Smooth muscle cell (in vitro differentiated cells): ENCODE measurements around the gene AIG1. TPM values are rescaled to one million over a fixed set of nuclear protein-coding genes. Genes with fewer than 3 reads are reported as not detected.

Experiments
- DNase-seq: peaks from one replicate; lab custom pipeline; 2025; ENCODE audit not compliant: unreplicated experiment; lab: John Stamatoyannopoulos, UW
- H2AFZ ChIP-seq: fragments of 200-600 bp; sonication (generic); 2 replicates; pipeline ENCODE4 v1.6.0; 2016; ENCODE audit warnings: antibody characterized with exemption, low read depth, mild to moderate bottlenecking
- H3F3A ChIP-seq: fragments of 200-600 bp; sonication (generic); 2 replicates; pipeline ENCODE4 v1.6.0; 2017; ENCODE audit warnings: antibody characterized with exemption, low read depth
- H3K27ac ChIP-seq: fragments of 200-600 bp; sonication (generic); 2 replicates; pipeline ENCODE4 v1.5.1; 2016; ENCODE audit warnings: low read depth, mild to moderate bottlenecking
- H3K27me3 ChIP-seq: fragments of 200-600 bp; sonication (generic); 2 replicates; pipeline ENCODE4 v1.6.1; 2016; ENCODE audit warnings: low read depth, mild to moderate bottlenecking
- H3K36me3 ChIP-seq: fragments of 200-600 bp; sonication (generic); 2 replicates; pipeline ENCODE4 v1.5.1; 2016; ENCODE audit warnings: low read depth
- H3K4me1 ChIP-seq: fragments of 200-600 bp; sonication (generic); 2 replicates; pipeline ENCODE4 v1.5.1; 2016; ENCODE audit warnings: low read depth
- H3K4me2 ChIP-seq: fragments of 200-600 bp; sonication (generic); 2 replicates; pipeline ENCODE4 v1.6.0; 2016; ENCODE audit warnings: mild to moderate bottlenecking
- H3K4me3 ChIP-seq: fragments of 200-600 bp; sonication (generic); 2 replicates; pipeline ENCODE4 v1.5.1; 2016; ENCODE audit warnings: mild to moderate bottlenecking
- H3K79me2 ChIP-seq: fragments of 200-600 bp; sonication (generic); 2 replicates; pipeline ENCODE4 v1.6.0; 2016; ENCODE audit warnings: low read depth, mild to moderate bottlenecking
- H3K9ac ChIP-seq: fragments of 200-600 bp; sonication (generic); 2 replicates; pipeline ENCODE4 v1.6.0; 2016; ENCODE audit warnings: low read depth
- H3K9me3 ChIP-seq: fragments of 200-600 bp; sonication (generic); replicated peaks from 2 replicates; pipeline ENCODE4 v1.5.1; 2016; ENCODE audit warnings: low read depth
- H4K20me1 ChIP-seq: fragments of 200-600 bp; sonication (generic); 2 replicates; pipeline ENCODE4 v1.6.0; 2016; ENCODE audit warnings: low read depth
- CTCF ChIP-seq: fragments of 200-600 bp; sonication (generic); IDR thresholded peaks from 2 replicates; pipeline ENCODE4 v1.5.1; 2017; ENCODE audit warnings: borderline replicate concordance, mild to moderate bottlenecking, antibody characterized with exemption; ENCODE audit not compliant: insufficient read depth, poor library complexity, severe bottlenecking
- WGBS: methylation state at CpG from one replicate; pipeline ENCODE4 v1.1.7; 2016; ENCODE audit warnings: low lambda C conversion rate; 5-methylcytosine and 5-hydroxymethylcytosine counted together
- polyA plus RNA-seq: library from polyadenylated mRNA; unstranded; fragments of >200 nt; fragmentation: Nextera tagmentation; extraction: Ambion mirVana; gene quantifications from 2 replicates; pipeline ENCODE4 v1.2.1, GENCODE V29; 2016
- total RNA-seq: library from RNA; depleted of rRNA; stranded (reverse); fragments of >200 nt; gene quantifications from 2 replicates; pipeline ENCODE4 v1.2.3, GENCODE V29; 2014

AIG1 gene
- total and polyA plus RNA-seq, 2 experiments from 2014 or later, result 9.1 to 25.9 TPM

GRCh38 chr6:143268439-143268838 lies 207.8 kb downstream of the AIG1 start:
- H2AFZ ChIP-seq, result no peak overlapping the region
- TF ChIP-seq CTCF, result no peak
- H3K4me3 ChIP-seq, result no peak overlapping the region
- H3K79me2 ChIP-seq, result no peaks in the 10 kb centered on the region
- 97% methylated on average over 1 of the region's 1 CpG for WGBS
- no peak for DNase-seq
- no peaks in the 10 kb centered on the region for H3K4me1 ChIP-seq
- peaks cover 4% of the 10 kb centered on the region for H3F3A ChIP-seq
- no peaks in the 10 kb centered on the region for H4K20me1 ChIP-seq
- H3K4me2 ChIP-seq, result no peak overlapping the region
- H3K27ac ChIP-seq, result no peak overlapping the region
- no peaks in the 10 kb centered on the region for H3K27me3 ChIP-seq
- H3K36me3 ChIP-seq, result no peaks in the 10 kb centered on the region
- H3K9ac ChIP-seq, result no peak overlapping the region
- H3K9me3 ChIP-seq, result no peaks in the 10 kb centered on the region

DNA sequence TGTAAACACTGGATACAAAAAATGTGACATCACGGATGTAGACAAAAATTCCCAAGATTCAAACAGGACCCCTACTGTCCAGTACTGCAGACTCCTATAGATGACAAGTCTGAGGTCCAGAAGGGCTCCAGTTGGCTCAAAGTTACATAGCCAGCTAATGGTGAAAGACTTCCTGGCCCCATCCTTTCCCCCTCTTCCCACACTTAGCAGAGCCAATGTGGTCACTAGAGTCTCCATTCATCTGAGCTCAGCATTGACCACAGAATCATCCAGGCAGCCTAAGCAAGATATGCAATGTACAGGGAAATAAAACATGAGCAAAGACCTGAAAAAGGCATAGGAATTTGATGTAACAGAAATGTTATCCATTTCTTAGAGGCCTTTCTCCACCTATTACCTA lies 209.3 kb downstream of the AIG1 start:
- Histone ChIP-seq H3K79me2 (no peaks in the 10 kb centered on the region), H3K27me3 (no peaks in the 10 kb centered on the region), H4K20me1 (no peaks in the 10 kb centered on the region), H2AFZ (no peak overlapping the region), H3K9ac (no peak overlapping the region), H3K4me2 (peak overlapping the region; percentile 3), H3K36me3 (no peaks in the 10 kb centered on the region), H3K9me3 (no peaks in the 10 kb centered on the region), H3F3A (peaks cover 4% of the 10 kb centered on the region), H3K4me1 (no peaks in the 10 kb centered on the region), H3K4me3 (no peak overlapping the region), H3K27ac (peak overlapping the region; percentile 25)
- TF ChIP-seq CTCF, result no peak
- WGBS, result 50% methylated on average over 1 of the region's 1 CpG
- DNase-seq, result no peak

DNA sequence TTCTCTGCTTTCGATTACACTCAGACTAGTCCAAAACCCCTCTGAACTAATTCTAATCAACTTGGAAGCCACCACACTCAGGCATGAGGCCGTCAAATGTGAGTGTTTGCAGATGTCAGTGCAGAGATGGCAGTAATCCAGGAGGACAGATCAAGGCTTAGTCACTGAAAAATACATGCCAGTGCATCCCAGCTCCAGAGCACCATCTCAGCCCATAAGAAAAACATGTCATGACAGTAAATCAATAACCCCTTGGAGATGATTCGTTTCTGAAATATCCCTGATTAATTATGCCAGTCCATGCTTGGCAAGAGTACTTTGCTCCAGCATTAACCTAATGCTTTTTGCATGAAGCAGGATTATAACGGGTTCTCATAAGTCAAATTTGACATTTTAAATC lies 210.3 kb downstream of the AIG1 start:
- Histone ChIP-seq H3K79me2 (no peaks in the 10 kb centered on the region), H3K9ac (no peak overlapping the region), H2AFZ (no peak overlapping the region), H4K20me1 (no peaks in the 10 kb centered on the region), H3K27me3 (peaks cover 6% of the 10 kb centered on the region), H3F3A (peaks cover 4% of the 10 kb centered on the region), H3K4me1 (no peaks in the 10 kb centered on the region), H3K9me3 (no peaks in the 10 kb centered on the region), H3K27ac (no peak overlapping the region), H3K4me2 (no peak overlapping the region), H3K36me3 (no peaks in the 10 kb centered on the region), H3K4me3 (no peak overlapping the region)
- TF ChIP-seq CTCF, result no peak
- no peak for DNase-seq
- WGBS, result 27% methylated on average over 4 of the region's 4 CpGs

DNA sequence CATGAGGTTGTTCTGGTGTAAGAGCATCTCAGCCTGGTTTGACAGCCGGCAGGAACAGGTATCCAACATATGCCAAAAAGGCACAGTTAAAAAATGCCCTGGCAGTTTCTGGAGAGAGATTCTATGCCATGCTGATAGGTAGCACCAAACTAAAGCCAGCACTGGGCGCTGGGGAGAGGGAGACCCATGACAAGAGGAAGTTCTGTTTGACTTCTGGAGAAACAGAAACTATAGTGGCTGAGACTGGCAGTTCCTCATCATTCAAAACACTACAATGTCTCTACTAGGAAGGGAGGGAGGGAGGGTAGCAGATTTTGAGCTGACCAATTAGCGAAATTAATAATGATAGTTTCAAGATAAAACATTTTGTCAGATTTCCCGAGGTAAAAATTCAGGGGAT lies 215.7 kb downstream of the AIG1 start:
- WGBS, result 92% methylated on average over 4 of the region's 4 CpGs
- Histone ChIP-seq H3K4me3 (no peak overlapping the region), H3K4me1 (no peaks in the 10 kb centered on the region), H3K79me2 (no peaks in the 10 kb centered on the region), H4K20me1 (no peaks in the 10 kb centered on the region), H3K4me2 (no peak overlapping the region), H3K9ac (no peak overlapping the region), H3K27me3 (peaks cover 13% of the 10 kb centered on the region), H3K27ac (no peak overlapping the region), H3F3A (no peaks in the 10 kb centered on the region), H3K9me3 (no peaks in the 10 kb centered on the region), H3K36me3 (no peaks in the 10 kb centered on the region), H2AFZ (no peak overlapping the region)
- no peak for DNase-seq
- no peak for TF ChIP-seq CTCF
